ENCODE data around the gene OR6N1. TPM values are rescaled to one million over a fixed set of nuclear protein-coding genes. Genes with fewer than 3 reads are reported as not detected.

The OR6N1 gene
- total and polyA plus RNA-seq, 9 of the 15 experiments (the other 6 are each of a cell fraction or from before 2014, with no cell fraction given) = 0.01 to 0.07 TPM; not detected in 7

- TF ChIP-seq GABPA (tag; conservative IDR thresholded peaks at IDR 0.05; ENCODE audit: low read depth) (0 out of 2 replicates have a peak, but pooled peaks have one; percentile 9), L3MBTL2 (IDR thresholded peaks at IDR 0.05) (0 out of 2 replicates have a peak, but pooled peaks have one; percentile 14)
These were observed at the start of gene OR6N1 (continued) for GRCh38 chr1:158771950-158772866.

DNA sequence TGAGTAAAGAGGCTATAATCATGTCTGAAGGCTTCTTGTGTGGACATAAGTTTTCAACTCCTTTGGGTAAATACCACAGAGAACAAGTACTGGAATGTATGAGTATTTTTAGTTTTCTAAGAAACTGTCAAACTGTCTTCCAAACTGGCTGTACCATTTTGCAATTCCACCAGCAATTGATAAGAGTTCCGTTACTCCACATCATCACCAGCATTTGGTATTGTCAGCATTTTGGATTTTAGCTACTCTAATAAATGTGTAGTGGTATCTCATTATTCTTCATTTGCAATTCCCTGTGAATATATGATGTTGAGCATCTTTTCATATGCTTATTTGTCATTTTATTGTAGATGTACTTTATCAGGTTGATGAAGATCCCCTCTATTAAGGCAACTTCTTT lies 49.7 kb upstream of the OR6N1 start:
- no peak overlapping the region for H3K4me2 ChIP-seq (ENCODE audit: insufficient read depth, low read length)
- no peak for DNase-seq (ENCODE audit: extremely low read depth in 1 of 4, low spot score in 3 of 4)
- H4K20me1 ChIP-seq (replicated peaks; ENCODE audit: control insufficient read depth, insufficient read depth, low read length) = no peaks in the 10 kb centered on the region
- in situ Hi-C loops (cut with MboI) = no loop called here
- TF ChIP-seq RBM25 (IDR thresholded peaks at IDR 0.05; ENCODE audit: low read depth, low read length, severe bottlenecking) (peak; percentile 97), ZNF316 (IDR thresholded peaks at IDR 0.05) (peak; percentile 35; the same call in 1 of the 2 replicates), ZMIZ1 (IDR thresholded peaks at IDR 0.05; ENCODE audit: low read depth in 2 of 2, low read length in 2 of 2) (no peak)
- peaks cover 0 to 28% of the 10 kb centered on the region in 2 experiments; a peak in 3 of 5 replicates for H3K4me1 ChIP-seq (replicated peaks in 1 of 2; ENCODE audit: control insufficient read depth in 2 of 2, insufficient read depth in 2 of 2, low read length in 2 of 2)
- no peak for ATAC-seq
- peaks cover 4% of the 10 kb centered on the region; the same call in 1 of the 2 replicates for H3K9me3 ChIP-seq (replicated peaks; ENCODE audit: control insufficient read depth, insufficient read depth, low read depth, low read length)
- H3K27ac ChIP-seq (ENCODE audit: extremely low read depth, low read depth, low read length) = no peak overlapping the region
- 44% methylated on average over 1 of the region's 1 CpG for WGBS (ENCODE audit: insufficient coverage, low coverage, missing lambda C conversion rate)
- H3K27me3 ChIP-seq (ENCODE audit: control insufficient read depth in 2 of 2, insufficient read depth in 2 of 2, low read length in 2 of 2) = no peaks in the 10 kb centered on the region
- no peaks in the 10 kb centered on the region for H3K9me1 ChIP-seq (ENCODE audit: control insufficient read depth, insufficient read depth, low read length)
- intact Hi-C loops (cut with micrococcal nuclease) = no loop called here
- no TSS peak for BruUV-seq (replicated peaks)
- no peaks in the 10 kb centered on the region for H3K79me2 ChIP-seq (ENCODE audit: control insufficient read depth, insufficient read depth, low read length)
- CTCF ChIA-PET (ENCODE audit: low intra/inter-chr PET ratio) = no interaction called here
- no peak for FAIRE-seq
- POLR2A ChIA-PET = no interaction called here
- no peak overlapping the region for H3K4me3 ChIP-seq
- H2AFZ ChIP-seq (ENCODE audit: low read depth, low read length) = no peak overlapping the region
- H3K9ac ChIP-seq (ENCODE audit: insufficient read depth in 1 of 2, low read depth in 2 of 2, low read length in 2 of 2) = no peak overlapping the region
- no peaks in the 10 kb centered on the region for H3K36me3 ChIP-seq (ENCODE audit: control insufficient read depth, insufficient read depth, low read length)

All from K562 (cell line).